Neuronal stem cell (in vitro differentiated cells): ENCODE results near the gene KRTAP5-7.
A peak's percentile ranks its signal among the peaks of the same experiment; 100 is the strongest.

Experiments
- DNase-seq: peaks from one replicate; pipeline ENCODE4 v3.0.0-alpha.2; 2013; ENCODE audit warnings: low spot score
- H2AFZ ChIP-seq: one replicate; pipeline ENCODE4 v1.6.1; 2013; ENCODE audit warnings: mild to moderate bottlenecking, low read length, inconsistent platforms
- H2AK5ac ChIP-seq: 2 replicates; pipeline ENCODE4 v1.6.1; 2013; ENCODE audit warnings: low read depth, mild to moderate bottlenecking, inconsistent platforms, low read length, moderate library complexity, mixed read lengths
- H2BK120ac ChIP-seq: 2 replicates; pipeline ENCODE4 v1.6.1; 2013; ENCODE audit warnings: low read depth, mild to moderate bottlenecking, inconsistent platforms, low read length, moderate library complexity, mixed read lengths
- H2BK12ac ChIP-seq: one replicate; pipeline ENCODE4 v1.6.1; 2013; ENCODE audit warnings: low read length, inconsistent platforms
- H2BK15ac ChIP-seq: 2 replicates; pipeline ENCODE4 v1.6.1; 2013; ENCODE audit warnings: mild to moderate bottlenecking, low read length, inconsistent platforms, mixed read lengths
- H2BK5ac ChIP-seq: one replicate; pipeline ENCODE4 v1.6.1; 2013; ENCODE audit warnings: inconsistent platforms, mild to moderate bottlenecking, low read length, moderate library complexity
- H3K14ac ChIP-seq: one replicate; pipeline ENCODE4 v1.6.1; 2013; ENCODE audit warnings: low read length, inconsistent platforms
- H3K18ac ChIP-seq: 2 replicates; pipeline ENCODE4 v1.6.1; 2013; ENCODE audit warnings: low read length, inconsistent platforms
- H3K23ac ChIP-seq: 2 replicates; pipeline ENCODE4 v1.6.1; 2013; ENCODE audit warnings: low read depth, mild to moderate bottlenecking, mixed read lengths, low read length, inconsistent platforms; ENCODE audit not compliant: poor library complexity
- H3K27ac ChIP-seq: replicated peaks from 3 replicates; pipeline ENCODE4 v1.5.1; 2013; ENCODE audit warnings: low read length, inconsistent platforms
- H3K27me3 ChIP-seq, 3 experiments: 2 replicates each; pipeline ENCODE4 v1.6.1; 2013; ENCODE audit warnings: low read length in 3 of 3, mild to moderate bottlenecking in 2 of 3, inconsistent platforms in 1 of 3, low read depth in 1 of 3, mixed read lengths in 1 of 3, moderate library complexity in 1 of 3; ENCODE audit not compliant: control insufficient read depth in 3 of 3, insufficient read depth in 3 of 3
- H3K36me3 ChIP-seq, 2 donors: replicated peaks in 1 of 2; 2 replicates each; pipeline ENCODE4 v1.6.1; 2013; ENCODE audit warnings: low read length in 2 of 2; ENCODE audit not compliant: control insufficient read depth in 2 of 2, insufficient read depth in 2 of 2
- H3K4ac ChIP-seq: 2 replicates; pipeline ENCODE4 v1.6.1; 2013; ENCODE audit warnings: inconsistent platforms, mild to moderate bottlenecking, low read length, moderate library complexity
- H3K4me1 ChIP-seq, 2 donors: 1 replicate in 1 of 2; 2 replicates in 1 of 2; pipeline ENCODE4 v1.6.1; 2013; ENCODE audit warnings: low read length in 2 of 2, low read depth in 1 of 2; ENCODE audit not compliant: control insufficient read depth in 2 of 2, insufficient read depth in 1 of 2
- H3K4me2 ChIP-seq: one replicate; pipeline ENCODE4 v1.6.1; 2013; ENCODE audit warnings: mild to moderate bottlenecking, low read length, inconsistent platforms; ENCODE audit not compliant: insufficient read depth, poor library complexity, severe bottlenecking
- H3K4me3 ChIP-seq, 2 donors: 2 replicates each; pipeline ENCODE4 v1.5.1; 2013; ENCODE audit warnings: low read length in 2 of 2, mild to moderate bottlenecking in 2 of 2, inconsistent platforms in 1 of 2, moderate library complexity in 1 of 2
- H3K79me1 ChIP-seq: one replicate; pipeline ENCODE4 v1.6.1; 2013; ENCODE audit warnings: low read depth, mild to moderate bottlenecking, inconsistent platforms, low read length, moderate library complexity
- H3K9ac ChIP-seq: one replicate; pipeline ENCODE4 v1.6.1; 2013; ENCODE audit warnings: mild to moderate bottlenecking, low read depth, low read length, inconsistent platforms; ENCODE audit not compliant: poor library complexity
- H3K9me3 ChIP-seq, 2 donors: replicated peaks in 1 of 2; 2 replicates each; pipeline versions ENCODE3 to v1.6.1; 2013; ENCODE audit warnings: low read length in 2 of 2, mild to moderate bottlenecking in 2 of 2, inconsistent platforms in 1 of 2, low read depth in 1 of 2, mixed read lengths in 1 of 2, moderate library complexity in 1 of 2; ENCODE audit not compliant: control insufficient read depth in 2 of 2, insufficient read depth in 1 of 2
- H4K8ac ChIP-seq: one replicate; pipeline ENCODE4 v1.6.1; 2013; ENCODE audit warnings: low read depth, mild to moderate bottlenecking, inconsistent platforms, low read length, moderate library complexity
- H4K91ac ChIP-seq: one replicate; pipeline ENCODE4 v1.6.1; 2013; ENCODE audit warnings: low read length, low read depth, mild to moderate bottlenecking, inconsistent platforms; ENCODE audit not compliant: poor library complexity
- WGBS, 2 donors: extraction: QIAGEN DNeasy Blood & Tissue Kit; methylation state at CpG; one replicate each; pipeline ENCODE4 v1.1.7; 2013; ENCODE audit warnings: missing lambda C conversion rate in 2 of 2, mixed read lengths in 1 of 2; ENCODE audit not compliant: insufficient read length in 2 of 2, insufficient replicate concordance in 1 of 2; ENCODE audit errors: extremely low coverage in 2 of 2; 5-methylcytosine and 5-hydroxymethylcytosine counted together

The KRTAP5-7 gene

DNA sequence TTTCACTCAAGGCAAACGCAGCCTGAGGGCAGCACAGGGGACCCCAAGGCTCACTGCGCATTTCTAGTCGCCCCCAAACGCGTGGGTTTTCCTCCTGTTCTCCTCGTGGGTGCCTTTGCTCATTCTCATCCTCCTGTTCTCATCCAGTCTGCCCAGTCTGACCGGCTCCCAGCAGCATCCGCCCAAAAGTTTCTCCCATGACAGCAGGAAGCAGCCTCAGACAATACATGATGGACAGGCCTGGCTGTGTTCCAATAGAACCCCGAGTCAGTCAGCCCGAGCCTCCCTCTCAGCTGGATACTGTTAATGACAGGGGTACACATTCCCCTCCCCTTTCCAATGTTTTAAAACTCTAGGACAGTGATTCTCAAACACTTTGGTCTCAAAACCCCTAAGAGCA, 22.5 kb upstream of the KRTAP5-7 start:
- H3K9ac ChIP-seq = no peak overlapping the region
- H3K27ac ChIP-seq = no peak overlapping the region
- no peaks in the 10 kb centered on the region for H3K27me3 ChIP-seq
- no peak overlapping the region for H3K4me2 ChIP-seq
- H3K14ac ChIP-seq = no peak overlapping the region
- no peak overlapping the region for H2BK5ac ChIP-seq
- H3K23ac ChIP-seq = no peak overlapping the region
- H3K4me1 ChIP-seq = peaks cover 9 to 11% of the 10 kb centered on the region in 2 donors
- peaks cover 3 to 15% of the 10 kb centered on the region in 2 donors for H3K9me3 ChIP-seq
- peak overlapping the region; percentile 53 for H3K18ac ChIP-seq
- peaks cover 0 to 6% of the 10 kb centered on the region in 2 donors for H3K36me3 ChIP-seq
- peak overlapping the region; percentile 67 for H3K4ac ChIP-seq
- no peak overlapping the region for H2BK15ac ChIP-seq
- H4K91ac ChIP-seq = no peak overlapping the region
- peak; percentile 29 for DNase-seq
- H4K8ac ChIP-seq = no peak overlapping the region
- no peak overlapping the region for H2AFZ ChIP-seq
- WGBS, 2 donors = no CpG with 5 or more reads among the region's 10 CpGs
- H2BK12ac ChIP-seq = no peak overlapping the region
- no peak overlapping the region for H2AK5ac ChIP-seq
- no peak overlapping the region for H3K4me3 ChIP-seq
- H3K79me1 ChIP-seq = peaks cover 2% of the 10 kb centered on the region
- H2BK120ac ChIP-seq = no peak overlapping the region

DNA sequence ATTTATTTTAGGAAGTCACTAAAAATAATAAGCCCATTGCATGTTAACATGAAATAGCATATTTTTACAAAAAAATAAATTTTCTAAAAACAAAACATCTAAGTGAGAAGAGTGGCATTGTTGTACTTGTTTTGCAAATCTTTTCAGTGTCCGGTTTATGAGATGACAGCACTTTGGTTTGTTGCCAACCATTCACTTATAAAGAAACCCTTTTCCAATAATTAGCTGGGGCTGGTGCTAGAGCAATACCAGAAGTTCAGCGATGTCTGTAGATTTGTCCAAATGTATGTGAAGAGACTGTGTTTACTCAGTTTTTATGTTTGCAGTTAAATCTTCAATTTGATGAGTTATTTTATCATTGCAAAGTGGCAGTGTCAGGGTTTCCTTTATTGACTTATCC, 22.1 kb upstream of the KRTAP5-7 start:
- Histone ChIP-seq H3K4ac (no peak overlapping the region), H3K14ac (no peak overlapping the region), H2AFZ (no peak overlapping the region), H3K9me3 (peaks cover 3 to 17% of the 10 kb centered on the region in 2 donors), H2AK5ac (no peak overlapping the region), H3K18ac (no peak overlapping the region), H4K8ac (no peak overlapping the region), H3K36me3 (peaks cover 0 to 4% of the 10 kb centered on the region in 2 donors), H3K4me2 (no peak overlapping the region), H4K91ac (no peak overlapping the region), H3K4me3 (no peak overlapping the region), H2BK5ac (no peak overlapping the region), H2BK12ac (no peak overlapping the region), H3K79me1 (peaks cover 2% of the 10 kb centered on the region), H3K27ac (no peak overlapping the region), H3K9ac (no peak overlapping the region), H2BK15ac (no peak overlapping the region), H3K4me1 (peaks cover 9 to 11% of the 10 kb centered on the region in 2 donors), H3K27me3 (no peaks in the 10 kb centered on the region), H3K23ac (no peak overlapping the region), H2BK120ac (no peak overlapping the region)
- WGBS, 2 donors = no CpG with 5 or more reads among the region's 2 CpGs
- no peak for DNase-seq

DNA sequence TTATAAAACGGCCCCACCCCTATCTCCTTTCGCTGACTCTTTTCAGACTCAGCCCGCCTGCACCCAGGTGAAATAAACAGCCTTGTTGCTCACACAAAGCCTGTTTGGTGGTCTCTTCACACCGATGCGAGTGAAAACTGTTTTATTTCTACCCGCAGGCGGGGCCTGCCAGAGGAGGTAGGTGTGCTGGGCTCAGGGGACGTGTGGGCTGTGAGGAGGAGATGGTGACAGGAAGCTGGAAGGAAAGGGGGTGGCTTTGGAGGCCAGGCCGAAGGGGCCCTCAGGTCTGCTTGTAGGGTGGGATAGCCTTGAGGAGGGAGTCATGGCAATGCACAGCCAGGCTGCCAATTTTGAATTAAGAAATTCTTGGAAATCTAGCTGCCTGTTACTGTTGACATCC, 21.3 kb upstream of the KRTAP5-7 start:
- Histone ChIP-seq H2BK12ac (no peak overlapping the region), H3K23ac (no peak overlapping the region), H2BK5ac (no peak overlapping the region), H4K8ac (no peak overlapping the region), H3K79me1 (peaks cover 2% of the 10 kb centered on the region), H3K4me2 (no peak overlapping the region), H4K91ac (no peak overlapping the region), H2BK15ac (no peak overlapping the region), H3K4me1 (peaks cover 9 to 11% of the 10 kb centered on the region in 2 donors), H3K27me3 (no peaks in the 10 kb centered on the region), H3K14ac (no peak overlapping the region), H3K4me3 (no peak overlapping the region), H2AK5ac (no peak overlapping the region), H3K18ac (peak overlapping the region; percentile 31), H3K9me3 (peaks cover 3 to 20% of the 10 kb centered on the region in 2 donors), H3K27ac (no peak overlapping the region), H3K4ac (no peak overlapping the region), H2AFZ (no peak overlapping the region), H2BK120ac (no peak overlapping the region), H3K36me3 (no peaks in the 10 kb centered on the region), H3K9ac (no peak overlapping the region)
- WGBS, 2 donors = no CpG with 5 or more reads among the region's 9 CpGs
- DNase-seq = no peak

DNA sequence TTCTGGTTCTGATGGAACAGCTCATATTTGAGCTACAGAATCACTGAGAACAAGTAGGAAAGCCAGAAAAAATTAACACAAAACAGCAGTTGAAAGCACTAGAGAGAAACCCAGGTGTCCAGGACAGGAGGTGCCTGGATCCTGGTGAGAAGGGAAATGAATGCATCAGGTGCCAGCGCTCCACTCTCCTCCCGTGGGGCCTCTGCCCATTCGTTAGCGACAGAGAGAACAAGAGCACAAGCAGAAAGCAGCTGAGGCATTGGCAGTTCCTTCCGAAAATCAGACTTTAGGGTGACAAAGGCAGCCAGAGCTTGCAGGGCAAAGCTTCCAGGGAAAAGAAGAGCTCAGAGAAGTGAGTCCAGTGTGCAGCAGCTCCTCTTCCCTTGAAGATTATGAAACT, 20.0 kb upstream of the KRTAP5-7 start:
- Histone ChIP-seq H3K9ac (no peak overlapping the region), H4K91ac (no peak overlapping the region), H4K8ac (no peak overlapping the region), H3K36me3 (no peaks in the 10 kb centered on the region), H2BK120ac (no peak overlapping the region), H2BK5ac (no peak overlapping the region), H2AFZ (no peak overlapping the region), H2AK5ac (no peak overlapping the region), H2BK12ac (no peak overlapping the region), H3K4me1 (peaks cover 9 to 11% of the 10 kb centered on the region in 2 donors), H3K4me3 (no peak overlapping the region), H3K4me2 (no peak overlapping the region), H3K27me3 (no peaks in the 10 kb centered on the region), H3K79me1 (peaks cover 2% of the 10 kb centered on the region), H3K14ac (no peak overlapping the region), H3K23ac (no peak overlapping the region), H2BK15ac (no peak overlapping the region), H3K4ac (no peak overlapping the region), H3K18ac (no peak overlapping the region), H3K27ac (no peak overlapping the region), H3K9me3 (peaks cover 3 to 20% of the 10 kb centered on the region in 2 donors)
- WGBS, 2 donors = no CpG with 5 or more reads among the region's 5 CpGs
- DNase-seq = no peak
